Measurements from ENCODE around the gene INPP5F.

DNA sequence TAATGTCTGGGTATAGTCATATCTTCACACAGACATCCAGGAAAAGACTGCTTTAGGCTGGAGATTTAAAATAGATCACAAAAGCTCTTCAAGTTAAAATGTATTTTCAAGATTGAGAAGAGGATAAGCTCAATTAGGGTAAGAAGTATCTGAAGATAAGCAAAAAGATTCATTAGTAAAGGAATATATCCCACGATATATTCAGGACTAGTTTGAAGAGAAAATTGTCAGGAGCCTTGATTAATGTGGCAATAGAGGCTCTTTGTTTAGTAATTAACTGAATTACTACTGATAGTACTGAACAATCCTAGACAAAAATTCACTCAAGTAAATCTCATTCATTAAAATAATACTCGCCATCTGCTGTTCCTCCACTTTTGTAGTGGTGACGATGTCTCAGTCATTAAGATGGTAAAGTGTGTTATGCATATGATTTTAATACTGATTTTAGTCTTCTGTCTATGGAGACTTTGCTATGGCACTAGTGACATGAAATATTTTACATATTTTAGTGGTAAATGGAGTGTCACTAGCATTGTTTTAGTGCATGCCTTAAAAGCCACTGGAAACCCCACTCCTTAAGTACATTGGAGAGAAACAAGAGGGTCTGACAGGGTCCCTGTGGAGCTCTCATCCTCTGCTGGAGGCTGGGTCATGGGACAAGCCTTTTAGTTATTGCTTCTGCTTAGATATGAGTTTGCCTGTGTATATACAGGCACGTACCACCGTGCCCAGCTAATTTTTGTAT lies 32.8 kb downstream of the INPP5F start:
- TF ChIP-seq TAF1 (IDR thresholded peaks at IDR 0.05; ENCODE audit: borderline replicate concordance, low read depth, low read length) (no peak), POLR2A (IDR thresholded peaks at IDR 0.05; ENCODE audit: low read depth, low read length) (no peak), POLR2AphosphoS5 (IDR thresholded peaks at IDR 0.05; ENCODE audit: low read depth, low read length) (no peak)

Measured in GM12892 (cell line).